Adipocyte (in vitro differentiated cells): ENCODE data around the gene MUC22.
"Not testable (repeated sequence)": the region's sequence is repeated elsewhere in the genome, so short reads cannot be mapped to it uniquely, and the experiment has no call there.

ENCODE experiments used
- DNase-seq: peaks from one replicate; pipeline ENCODE4 v3.0.0-alpha.2; 2015; ENCODE audit warnings: low read depth
- H3K27me3 ChIP-seq: replicated peaks from 2 replicates; pipeline ENCODE4 v1.7.0; 2013; ENCODE audit warnings: mild to moderate bottlenecking, low read length, moderate library complexity; ENCODE audit not compliant: control insufficient read depth, insufficient read depth
- H3K36me3 ChIP-seq: 2 replicates; pipeline ENCODE4 v1.7.0; 2013; ENCODE audit warnings: low read length, mild to moderate bottlenecking, moderate library complexity; ENCODE audit not compliant: control insufficient read depth, insufficient read depth, severe bottlenecking
- H3K4me1 ChIP-seq: 2 replicates; pipeline ENCODE4 v1.7.0; 2013; ENCODE audit warnings: mild to moderate bottlenecking, low read length, moderate library complexity; ENCODE audit not compliant: control insufficient read depth, insufficient read depth
- H3K4me3 ChIP-seq: 2 replicates; pipeline ENCODE4 v1.7.0; 2013; ENCODE audit warnings: mild to moderate bottlenecking, low read length, moderate library complexity
- H3K9ac ChIP-seq: 2 replicates; pipeline ENCODE4 v1.7.0; 2013; ENCODE audit warnings: mild to moderate bottlenecking, low read length, moderate library complexity
- H3K9me3 ChIP-seq: 2 replicates; pipeline ENCODE4 v1.7.0; 2013; ENCODE audit warnings: mild to moderate bottlenecking, low read length, moderate library complexity; ENCODE audit not compliant: control insufficient read depth

Gene MUC22

GRCh38 chr6:31065556-31065955 is 55.3 kb downstream of the MUC22 start:
- no peak overlapping the region for H3K9ac ChIP-seq
- no peak overlapping the region for H3K4me3 ChIP-seq
- peaks cover 26% of the 10 kb centered on the region for H3K27me3 ChIP-seq
- no peaks in the 10 kb centered on the region for H3K4me1 ChIP-seq
- no peaks in the 10 kb centered on the region for H3K36me3 ChIP-seq
- DNase-seq: peak; percentile 34
- no peaks in the 10 kb centered on the region for H3K9me3 ChIP-seq

GRCh38 chr6:31067028-31067427 is 56.8 kb downstream of the MUC22 start:
- H3K9me3 ChIP-seq, H3K4me1 ChIP-seq, H3K36me3 ChIP-seq, H3K4me3 ChIP-seq, DNase-seq, H3K9ac ChIP-seq: not testable (repeated sequence)
- H3K27me3 ChIP-seq: peaks cover 16% of the 10 kb centered on the region

DNA sequence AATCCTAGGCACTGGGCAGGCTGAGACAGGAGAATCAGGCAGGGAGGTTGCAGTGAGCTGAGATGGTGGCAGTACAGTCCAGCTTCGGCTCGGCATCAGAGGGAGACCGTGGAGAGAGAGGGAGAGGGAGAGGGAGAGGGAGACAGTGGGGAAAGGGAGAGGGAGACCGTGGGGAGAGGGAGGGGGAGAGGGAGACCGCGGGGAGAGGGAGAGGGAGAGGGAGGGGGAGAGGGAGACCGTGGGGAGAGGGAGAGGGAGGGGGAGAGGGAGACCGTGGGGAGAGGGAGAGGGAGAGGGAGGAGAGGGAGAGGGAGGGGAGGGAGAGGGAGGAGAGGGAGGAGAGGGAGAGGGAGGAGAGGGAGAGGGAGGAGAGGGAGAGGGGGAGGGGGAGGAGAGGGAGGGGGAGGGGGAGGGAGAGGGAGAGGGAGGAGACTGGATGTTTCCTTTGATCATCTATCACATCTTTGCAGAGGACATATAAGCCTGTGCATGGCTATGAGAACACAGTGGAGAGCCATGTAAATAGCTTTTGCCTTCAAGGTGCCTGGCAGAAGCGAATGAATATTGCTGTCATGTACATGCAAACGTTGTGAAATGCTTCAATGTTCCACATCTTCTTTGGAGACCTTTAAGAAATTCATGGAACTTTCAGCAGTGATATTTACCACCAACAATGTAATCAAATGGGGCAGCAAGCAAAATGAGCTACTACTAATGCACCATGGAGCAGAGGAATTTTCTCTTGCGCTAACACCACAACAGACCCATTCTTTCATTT is 57.8 kb downstream of the MUC22 start:
- H3K9ac ChIP-seq, H3K4me3 ChIP-seq, H3K9me3 ChIP-seq, H3K36me3 ChIP-seq, DNase-seq: not testable (repeated sequence)
- Histone ChIP-seq H3K4me1 (peaks cover 11% of the 10 kb centered on the region), H3K27me3 (peaks cover 10% of the 10 kb centered on the region)

- Histone ChIP-seq H3K9ac (no peak overlapping the region), H3K36me3 (no peaks in the 10 kb centered on the region), H3K27me3 (peaks cover 3% of the 10 kb centered on the region), H3K9me3 (no peaks in the 10 kb centered on the region), H3K4me1 (peaks cover 11% of the 10 kb centered on the region), H3K4me3 (no peak overlapping the region)
- peak; percentile 92 for DNase-seq
These were observed 58.5 kb downstream of the MUC22 start for GRCh38 chr6:31068669-31069340.

DNA sequence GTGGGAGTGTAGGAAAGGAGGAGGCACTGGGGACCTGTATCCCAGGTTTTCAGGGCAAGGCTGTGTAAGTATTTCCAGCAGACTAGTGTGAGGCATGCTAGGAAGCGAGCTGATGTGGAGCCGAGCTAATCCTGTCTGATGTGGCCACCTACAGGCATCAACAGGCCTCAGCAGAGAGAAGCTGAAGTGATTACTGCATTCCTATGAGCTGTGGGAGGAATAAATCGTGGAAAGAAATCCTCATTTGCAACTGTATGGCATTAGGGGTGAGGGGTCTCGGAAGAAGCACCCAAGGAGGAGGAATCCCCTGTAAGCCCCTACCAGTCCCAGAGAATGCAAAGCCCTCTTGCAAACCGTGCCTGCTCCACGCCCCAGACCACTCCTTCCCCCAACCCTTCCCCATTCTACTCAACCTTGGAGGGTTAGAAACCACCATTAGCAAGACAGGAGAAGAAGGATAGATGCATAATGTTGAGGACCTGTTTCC is 60.5 kb downstream of the MUC22 start:
- no peaks in the 10 kb centered on the region for H3K36me3 ChIP-seq
- peak; percentile 84 for DNase-seq
- H3K4me3 ChIP-seq: no peak overlapping the region
- H3K4me1 ChIP-seq: peaks cover 11% of the 10 kb centered on the region
- H3K9ac ChIP-seq: no peak overlapping the region
- no peaks in the 10 kb centered on the region for H3K27me3 ChIP-seq
- H3K9me3 ChIP-seq: no peaks in the 10 kb centered on the region

DNA sequence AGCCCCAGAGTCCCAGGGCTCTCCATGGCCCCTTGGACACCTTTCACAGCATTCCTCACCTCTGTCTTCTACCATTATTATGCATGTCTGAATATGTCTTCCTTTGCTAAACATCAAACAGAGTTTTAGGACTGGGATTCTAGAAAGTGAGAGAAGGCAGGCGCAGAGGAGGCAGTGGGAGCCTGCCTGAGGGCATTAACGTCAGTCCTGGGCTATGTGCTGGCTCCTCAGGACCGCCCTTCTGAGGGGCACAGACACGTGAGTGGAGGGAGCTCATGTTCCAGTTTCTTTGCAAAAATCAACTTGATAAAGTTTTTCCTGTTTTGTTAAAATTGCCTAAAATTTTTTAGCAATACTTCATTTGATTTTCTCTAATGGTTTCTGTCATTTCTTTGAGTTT is 64.1 kb downstream of the MUC22 start:
- H3K9ac ChIP-seq: no peak overlapping the region
- no peaks in the 10 kb centered on the region for H3K36me3 ChIP-seq
- H3K4me3 ChIP-seq: no peak overlapping the region
- no peaks in the 10 kb centered on the region for H3K27me3 ChIP-seq
- no peaks in the 10 kb centered on the region for H3K9me3 ChIP-seq
- peaks cover 11% of the 10 kb centered on the region for H3K4me1 ChIP-seq
- DNase-seq: peak; percentile 77

DNA sequence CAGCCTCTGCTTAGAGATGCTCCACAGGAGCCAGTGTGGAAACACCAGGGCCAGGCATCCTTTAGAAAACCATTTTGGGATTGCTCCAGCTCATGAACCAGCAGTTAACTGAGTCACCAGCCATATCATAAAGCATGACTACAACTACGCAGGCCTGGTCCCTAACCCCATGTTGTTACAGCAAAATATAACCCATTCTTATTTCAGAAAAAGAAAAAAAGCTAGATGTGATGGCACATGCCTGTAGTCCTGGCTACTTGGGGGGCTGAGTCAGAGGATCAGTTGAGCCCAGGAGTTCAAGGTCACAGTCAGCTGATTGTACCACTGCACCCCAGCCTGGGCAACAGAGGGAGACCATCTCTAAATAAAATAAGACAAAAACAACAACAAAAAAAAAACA is 65.3 kb downstream of the MUC22 start:
- Histone ChIP-seq H3K36me3 (no peaks in the 10 kb centered on the region), H3K4me3 (no peak overlapping the region), H3K4me1 (peaks cover 11% of the 10 kb centered on the region), H3K9me3 (no peaks in the 10 kb centered on the region), H3K9ac (no peak overlapping the region), H3K27me3 (no peaks in the 10 kb centered on the region)
- peak; percentile 41 for DNase-seq

DNA sequence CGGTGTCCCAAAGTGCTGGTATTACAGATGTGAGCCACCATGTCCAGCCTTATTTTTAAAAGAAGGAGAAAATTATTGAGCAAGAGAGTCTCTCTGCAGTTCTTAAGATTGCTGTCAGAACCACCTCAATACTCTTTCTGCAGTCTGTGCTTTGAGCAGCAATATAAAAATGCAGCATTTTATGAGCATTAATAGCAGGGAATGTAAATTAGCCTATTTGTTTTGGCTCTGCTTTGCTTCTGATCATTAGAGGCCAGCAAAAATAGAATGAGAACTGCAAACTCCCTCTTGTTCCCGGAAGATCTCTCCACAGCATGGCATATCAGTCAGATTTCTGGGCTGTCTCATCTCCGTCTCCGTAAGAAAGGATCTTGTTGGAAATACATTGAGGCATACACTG is 66.3 kb downstream of the MUC22 start:
- no peak overlapping the region for H3K9ac ChIP-seq
- H3K27me3 ChIP-seq: no peaks in the 10 kb centered on the region
- DNase-seq: no peak
- H3K9me3 ChIP-seq: no peaks in the 10 kb centered on the region
- peaks cover 11% of the 10 kb centered on the region for H3K4me1 ChIP-seq
- H3K4me3 ChIP-seq: no peak overlapping the region
- no peaks in the 10 kb centered on the region for H3K36me3 ChIP-seq

GRCh38 chr6:31079656-31080261 is 69.5 kb downstream of the MUC22 start:
- H3K36me3 ChIP-seq: no peaks in the 10 kb centered on the region
- H3K27me3 ChIP-seq: no peaks in the 10 kb centered on the region
- no peaks in the 10 kb centered on the region for H3K9me3 ChIP-seq
- peak; percentile 91 for DNase-seq
- H3K9ac ChIP-seq: peak overlapping the region; percentile 47
- no peak overlapping the region for H3K4me3 ChIP-seq
- H3K4me1 ChIP-seq: peaks cover 9% of the 10 kb centered on the region

DNA sequence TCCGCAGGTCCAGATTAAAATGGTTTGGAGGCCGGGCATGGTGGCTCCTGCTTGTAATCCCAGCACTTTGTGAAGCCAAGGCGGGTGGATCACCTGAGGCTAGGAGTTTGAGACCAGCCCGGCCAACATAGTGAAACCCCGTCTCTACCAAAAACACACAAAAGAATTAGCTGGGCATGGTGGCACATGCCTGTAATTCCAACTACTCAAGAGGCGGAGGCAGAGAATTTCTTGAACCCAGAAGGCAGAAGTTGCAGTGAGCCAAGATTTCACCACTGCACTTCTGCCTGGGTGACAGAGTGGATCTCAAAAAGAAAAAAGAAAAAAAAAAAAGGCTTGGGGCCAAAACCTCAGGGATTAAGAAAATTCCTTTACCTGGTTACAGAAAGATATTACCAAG is 71.6 kb downstream of the MUC22 start:
- Histone ChIP-seq H3K36me3 (no peaks in the 10 kb centered on the region), H3K9ac (no peak overlapping the region), H3K9me3 (no peaks in the 10 kb centered on the region), H3K4me3 (no peak overlapping the region), H3K4me1 (peaks cover 17% of the 10 kb centered on the region), H3K27me3 (no peaks in the 10 kb centered on the region)
- no peak for DNase-seq

- peaks cover 22% of the 10 kb centered on the region for H3K4me1 ChIP-seq
- peak; percentile 63 for DNase-seq
- H3K4me3 ChIP-seq: no peak overlapping the region
- H3K9ac ChIP-seq: no peak overlapping the region
- no peaks in the 10 kb centered on the region for H3K27me3 ChIP-seq
- no peaks in the 10 kb centered on the region for H3K9me3 ChIP-seq
- no peaks in the 10 kb centered on the region for H3K36me3 ChIP-seq
These were observed 73.6 kb downstream of the MUC22 start for GRCh38 chr6:31083742-31084354.
